HG03139 (cell line): ENCODE results near the gene SERBP1.
"Not testable (repeated sequence)": the region's sequence is repeated elsewhere in the genome, so short reads cannot be mapped to it uniquely, and the experiment has no call there.

Experiments
- ATAC-seq: cut with Tn5 transposase; IDR thresholded peaks from one replicate; pipeline ENCODE4 v1.9.1; 2021; ENCODE audit not compliant: unreplicated experiment

Gene SERBP1

GRCh38 chr1:67430358-67431155 lies at the start of gene SERBP1:
SERBP1 (minus strand) TSS chr1:67430402; CDS start chr1:67430300, 102 bp downstream.
- ATAC-seq, result peak; percentile 86

GRCh38 chr1:67479146-67479891 lies 49.1 kb upstream of the SERBP1 start:
- ATAC-seq, result no peak

- ATAC-seq, result no peak
Observed at GRCh38 chr1:67476906-67477305, 46.7 kb upstream of the SERBP1 start.

- ATAC-seq, result no peak
Observed at GRCh38 chr1:67476006-67476482, 45.8 kb upstream of the SERBP1 start.

GRCh38 chr1:67472056-67472455 lies 41.9 kb upstream of the SERBP1 start:
- ATAC-seq, result no peak

DNA sequence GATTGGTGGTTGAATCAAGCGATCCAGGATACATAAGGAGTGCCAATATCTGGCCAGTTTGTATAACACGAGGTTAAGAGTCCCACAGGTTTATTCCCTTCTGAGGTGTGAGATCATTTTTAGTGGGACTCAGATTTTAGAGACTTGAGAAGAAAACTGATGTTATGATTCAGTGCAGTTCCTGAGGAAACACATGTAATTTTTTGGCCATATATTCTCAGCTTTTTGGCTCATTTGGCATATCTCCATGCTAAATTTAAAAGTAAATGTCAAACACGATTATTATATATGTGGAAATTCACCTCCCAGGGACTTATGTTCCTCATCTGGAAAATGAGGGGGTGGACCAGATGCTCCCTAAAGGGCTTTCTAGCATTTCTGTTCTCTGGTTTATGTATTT lies 39.2 kb upstream of the SERBP1 start:
- no peak for ATAC-seq

- ATAC-seq, result no peak
Observed at GRCh38 chr1:67468066-67468718, 38.0 kb upstream of the SERBP1 start.

GRCh38 chr1:67465375-67465774 lies 35.2 kb upstream of the SERBP1 start:
- ATAC-seq, result no peak

DNA sequence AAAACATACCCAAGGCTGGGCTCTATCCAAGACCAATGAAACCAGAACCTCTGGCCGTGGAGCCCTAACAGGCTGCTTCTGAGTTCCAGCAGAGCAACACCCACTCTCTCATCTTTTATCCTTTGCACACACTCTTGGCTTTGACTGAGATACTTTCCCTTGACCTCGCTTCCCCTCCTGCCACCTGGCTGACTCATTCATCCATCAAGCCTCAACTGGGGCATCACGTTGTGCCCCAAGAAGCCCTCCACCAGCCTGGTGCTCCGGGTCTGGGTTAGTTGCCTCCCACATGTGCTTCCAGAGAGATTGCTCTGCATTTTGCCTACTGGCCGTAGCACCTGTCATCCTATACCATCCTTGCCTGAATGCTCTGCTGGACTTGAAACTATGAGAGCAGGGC lies 34.5 kb upstream of the SERBP1 start:
- ATAC-seq, result no peak

- ATAC-seq, result no peak
Observed at GRCh38 chr1:67464058-67464457, 33.9 kb upstream of the SERBP1 start.

- ATAC-seq, result no peak
Observed at GRCh38 chr1:67463298-67463955, 33.2 kb upstream of the SERBP1 start.

DNA sequence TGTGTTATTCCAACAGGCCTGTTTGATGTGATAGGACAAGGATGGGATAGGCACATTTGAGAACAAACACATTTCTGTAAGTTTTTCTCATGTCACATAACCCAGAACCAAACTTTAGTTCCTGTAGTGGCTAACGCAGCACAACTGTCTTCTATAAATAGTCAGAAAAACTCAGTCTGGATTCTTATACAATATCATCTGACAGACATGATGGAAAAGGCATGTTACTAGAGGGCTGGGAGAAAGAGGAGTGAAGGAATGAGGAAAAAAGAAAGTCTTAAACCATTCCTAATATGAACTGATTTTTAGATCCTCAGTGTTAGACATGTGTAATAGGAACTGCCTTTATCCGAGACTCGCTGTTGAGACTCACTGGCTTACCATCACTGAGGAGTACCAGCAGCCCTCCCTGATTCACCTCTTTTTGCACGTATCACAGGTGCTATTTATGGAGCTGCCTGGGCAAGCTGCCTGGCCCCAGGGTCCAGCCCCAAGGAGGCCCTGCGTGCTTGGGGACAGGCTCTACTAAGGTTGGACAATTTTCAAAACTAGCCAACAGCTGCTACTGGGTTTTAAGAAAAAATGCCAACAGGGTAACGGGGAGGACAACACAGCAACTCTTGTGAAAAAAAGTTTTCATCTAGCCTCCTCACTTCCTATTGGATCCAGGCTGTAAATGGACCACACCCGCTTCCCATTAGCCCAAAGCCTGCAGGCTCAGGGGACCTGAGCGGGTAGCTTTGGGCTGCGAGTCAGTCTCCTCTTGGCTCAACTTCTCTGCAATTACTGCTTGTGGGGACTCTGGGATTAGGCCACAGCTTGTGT lies 30.7 kb upstream of the SERBP1 start:
- no peak for ATAC-seq

DNA sequence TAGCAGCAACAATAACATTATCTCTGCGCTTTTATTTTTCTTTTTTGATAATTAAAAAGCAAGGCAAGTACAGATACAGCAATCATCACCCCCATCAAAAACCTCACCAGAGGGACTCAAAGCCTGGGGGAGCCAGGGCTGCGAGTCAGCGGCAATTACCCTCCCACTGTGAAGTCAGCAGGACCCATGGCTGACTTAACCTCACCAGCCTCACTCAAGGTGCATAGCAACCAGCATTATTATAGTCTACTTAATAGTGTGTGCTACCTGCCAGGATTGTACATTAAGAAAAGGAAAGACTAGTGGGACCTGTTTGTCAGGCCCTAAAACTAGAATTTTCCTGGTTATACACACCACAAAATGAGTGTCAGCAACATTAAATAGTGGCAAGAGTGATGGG lies 28.9 kb upstream of the SERBP1 start:
- no peak for ATAC-seq

GRCh38 chr1:67458663-67459062 lies 28.5 kb upstream of the SERBP1 start:
- ATAC-seq, result no peak

GRCh38 chr1:67457247-67457646 lies 27.0 kb upstream of the SERBP1 start:
- no peak for ATAC-seq

DNA sequence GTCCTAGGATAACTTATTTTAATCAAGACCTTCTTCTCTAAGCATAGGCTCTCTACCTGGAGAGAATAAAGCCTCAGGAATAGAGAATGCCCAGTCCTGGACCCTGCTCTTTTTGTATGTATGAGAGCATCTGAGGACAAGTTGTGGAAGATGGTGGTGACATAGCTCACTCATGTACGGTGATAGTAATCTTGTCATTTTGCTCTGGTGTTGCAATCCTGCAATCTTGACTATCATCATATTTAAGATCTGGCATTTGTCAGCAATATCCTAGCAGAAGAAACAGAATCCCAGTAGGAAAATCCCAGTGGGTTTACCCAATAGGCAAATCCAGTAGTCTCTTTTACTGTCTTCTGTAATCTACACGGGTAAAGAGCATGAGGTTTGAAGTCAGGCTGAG lies 21.6 kb upstream of the SERBP1 start:
- ATAC-seq, result no peak

GRCh38 chr1:67451356-67451755 lies 21.2 kb upstream of the SERBP1 start:
- no peak for ATAC-seq

GRCh38 chr1:67446893-67447292 lies 16.7 kb upstream of the SERBP1 start:
- ATAC-seq, result no peak

DNA sequence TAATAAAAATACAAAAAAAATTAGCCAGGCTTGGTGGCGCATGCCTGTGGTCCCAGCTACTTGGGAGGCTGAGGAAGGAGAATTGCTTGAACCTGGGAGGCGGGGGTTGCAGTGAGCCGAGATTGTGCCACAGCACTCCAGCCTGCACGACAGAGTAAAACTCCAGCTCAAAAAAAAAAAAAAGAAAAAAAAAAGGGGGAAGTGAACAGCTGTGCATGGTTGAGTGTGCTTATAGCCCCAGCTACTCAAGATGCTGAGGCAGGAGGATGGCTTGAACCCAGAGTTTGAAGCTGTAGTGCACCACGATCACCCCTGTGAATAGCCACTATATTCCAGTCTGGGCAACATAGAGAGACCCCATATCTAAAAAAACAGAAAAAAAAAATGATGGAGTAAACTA lies 15.8 kb upstream of the SERBP1 start:
- ATAC-seq, result not testable (repeated sequence)

DNA sequence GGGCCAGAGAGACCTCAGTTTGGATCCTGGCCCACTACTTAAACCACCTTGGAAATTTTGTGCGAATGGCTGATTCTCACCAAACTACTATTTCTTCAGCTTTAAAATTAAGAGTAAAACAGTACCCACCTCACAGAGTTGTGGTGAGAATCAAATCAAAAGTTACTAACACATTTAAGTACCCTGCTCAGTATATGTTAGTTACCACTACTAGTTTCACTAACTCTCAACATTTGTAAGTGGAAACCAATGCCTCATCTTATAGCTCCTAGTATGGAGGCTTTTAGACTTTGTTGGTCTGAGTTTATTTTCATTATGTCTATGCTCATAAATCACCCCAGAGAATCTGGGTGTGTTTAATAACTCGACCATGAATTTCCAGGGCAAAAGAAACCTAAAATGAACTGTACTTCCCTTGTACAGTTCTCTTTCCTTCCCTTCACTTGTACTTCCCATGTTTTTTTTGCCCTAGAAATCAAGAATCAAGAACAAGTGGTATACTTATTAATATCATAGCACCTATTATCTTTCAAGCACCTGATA lies 11.6 kb upstream of the SERBP1 start:
- ATAC-seq, result no peak
